ENCODE measurements around the gene LNX2. TPM values are rescaled to one million over a fixed set of nuclear protein-coding genes. Genes with fewer than 3 reads are reported as not detected.
A peak's percentile ranks its signal among the peaks of the same experiment; 100 is the strongest.

Gene LNX2
- total RNA-seq: 11.8 TPM

DNA sequence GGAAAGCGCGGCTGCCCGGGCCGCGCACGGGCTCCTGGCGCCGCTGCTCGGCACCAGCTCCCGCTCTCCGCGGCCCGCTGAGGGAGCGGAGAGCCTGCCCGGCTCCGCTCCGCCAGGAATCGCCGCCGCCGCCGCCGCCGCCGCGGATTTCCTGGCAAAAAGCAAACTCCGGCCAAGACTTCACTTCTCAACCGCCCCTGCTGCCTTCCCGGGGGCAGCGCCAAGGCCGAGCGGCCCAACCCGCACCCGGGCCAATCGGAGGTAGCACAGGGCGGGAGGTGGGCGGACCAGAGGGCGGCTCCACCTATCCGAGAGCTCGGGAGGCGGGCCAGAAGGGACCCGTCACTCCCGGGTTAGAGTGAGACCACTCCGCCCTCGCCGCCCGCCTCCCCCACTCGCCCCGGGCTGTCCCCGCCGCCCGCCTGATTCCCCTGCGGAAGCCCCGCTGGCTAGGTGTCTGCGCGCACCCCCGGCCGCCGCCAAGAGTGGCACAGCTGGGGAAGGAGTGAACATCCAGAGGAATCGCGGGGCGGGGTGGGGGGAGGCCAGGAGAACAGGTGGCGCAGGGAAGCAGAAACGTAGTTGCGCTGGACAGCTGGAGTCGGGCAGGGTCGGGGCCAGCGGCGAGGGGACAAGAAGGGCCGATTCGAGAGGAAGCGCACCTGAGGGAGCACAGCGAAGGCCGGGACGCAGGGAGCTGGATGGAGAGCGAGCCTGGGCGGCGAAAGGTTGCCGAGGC, at the start of gene LNX2:
TSS of gene LNX2 (minus strand) at position 153 of the 739 bp plus-strand sequence. CDS start 38,826 bp downstream, outside the sequence.
- DNase-seq (ENCODE audit: low spot score in 2 of 2) (peak; percentile 96 to 98), FAIRE-seq (no peak)

DNA sequence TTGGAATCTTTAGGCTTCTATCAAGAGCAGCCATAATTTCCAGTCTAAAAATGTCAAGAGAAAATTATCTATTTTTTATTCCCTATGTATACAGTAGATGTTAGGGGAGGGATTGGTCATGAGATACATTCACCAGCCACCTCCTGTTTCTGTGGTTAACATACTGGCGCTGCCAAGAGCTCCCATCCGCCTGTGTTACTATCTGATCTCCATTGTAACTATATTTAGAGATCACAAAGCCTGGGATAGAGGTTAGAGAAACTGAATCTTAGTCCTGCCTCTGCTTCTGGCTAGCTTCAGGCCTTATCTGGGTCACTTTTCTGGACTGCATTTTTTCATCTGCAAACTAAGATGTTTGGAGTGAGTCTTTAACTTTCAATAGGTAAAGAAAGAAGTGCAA, 47.6 kb upstream of the LNX2 start:
- DNase-seq (ENCODE audit: low spot score in 2 of 2) (no peak), FAIRE-seq (no peak)

DNA sequence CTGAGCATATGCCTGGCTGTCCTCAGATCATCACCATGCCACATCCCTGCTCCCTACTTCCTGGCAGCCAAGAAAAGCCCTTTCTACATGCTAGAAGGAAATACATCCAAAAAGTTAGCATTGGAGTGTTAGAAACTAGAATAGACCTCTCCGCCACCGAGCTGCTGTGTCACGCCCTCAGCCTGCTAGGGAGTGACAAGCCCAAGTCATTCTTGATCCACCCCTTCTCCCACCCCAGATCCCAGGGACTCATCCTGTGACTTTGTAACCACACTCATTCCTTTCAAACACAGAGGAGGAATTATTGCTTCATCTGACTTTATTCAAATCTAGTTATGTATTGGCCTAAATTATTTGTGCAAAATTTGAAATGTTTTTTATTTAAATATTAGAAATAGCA, 46.6 kb upstream of the LNX2 start:
- DNase-seq (ENCODE audit: low spot score in 2 of 2) (no peak), FAIRE-seq (no peak)

DNA sequence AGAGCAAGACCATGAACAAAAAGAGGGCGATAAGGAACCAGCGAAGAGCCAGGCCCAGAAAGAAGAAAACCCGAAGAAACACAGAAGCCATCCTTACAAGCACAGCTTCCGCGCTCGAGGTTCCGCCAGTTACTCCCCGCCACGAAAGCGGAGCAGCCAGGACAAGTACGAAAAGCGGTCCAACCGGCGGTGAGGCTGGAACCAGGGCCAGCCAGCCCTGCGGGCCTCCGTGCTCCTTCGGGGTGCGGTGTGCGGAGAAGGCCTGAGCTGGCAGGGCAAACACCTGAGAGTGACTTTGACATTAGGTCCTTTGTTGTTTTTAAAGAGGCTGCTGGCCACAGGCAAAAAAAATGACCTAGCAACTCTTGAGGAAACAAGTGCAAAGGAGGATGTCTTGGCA, 45.4 kb upstream of the LNX2 start:
- DNase-seq (ENCODE audit: low spot score in 2 of 2) (no peak), FAIRE-seq (no peak)

DNA sequence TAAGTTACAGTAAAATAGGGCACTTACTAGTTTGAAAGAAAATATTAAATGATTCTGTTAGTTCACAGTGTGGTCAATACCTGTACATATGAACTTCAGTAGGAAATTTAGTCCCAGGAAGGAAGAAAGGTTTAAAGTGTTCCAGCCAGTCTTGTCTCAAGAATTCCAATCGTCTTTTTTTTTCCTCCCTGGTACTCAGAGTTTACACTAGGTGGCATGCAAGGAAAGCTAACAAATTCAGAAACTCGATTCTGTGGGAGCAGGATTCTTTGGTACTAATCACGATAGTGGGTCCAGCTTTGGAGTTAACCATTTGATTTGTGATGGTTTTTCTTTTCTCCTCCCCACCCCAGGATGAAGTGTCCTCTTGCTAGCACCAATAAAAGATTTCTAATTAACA, 45.0 kb upstream of the LNX2 start:
- no peak for FAIRE-seq
- no peak for DNase-seq (ENCODE audit: low spot score in 2 of 2)

DNA sequence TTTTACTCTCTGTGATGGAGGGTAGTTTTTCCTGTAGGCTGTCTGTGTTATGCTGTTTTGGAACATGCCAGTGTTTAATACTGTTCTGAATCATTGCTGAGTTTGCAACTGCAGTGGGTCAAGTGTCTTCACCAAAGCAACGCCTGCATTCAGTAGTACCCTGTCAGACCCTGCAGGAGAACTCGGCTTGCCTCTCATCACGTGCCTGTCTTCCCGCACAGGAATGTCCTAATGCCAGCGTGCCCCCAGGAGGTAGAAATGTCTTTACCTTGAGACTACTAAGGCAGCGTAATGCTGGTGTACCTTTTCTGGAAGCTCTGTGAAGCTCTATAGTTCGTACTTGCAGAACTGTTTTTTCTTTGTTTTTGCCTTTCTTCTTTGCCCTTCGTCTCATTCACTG, 43.6 kb upstream of the LNX2 start:
- FAIRE-seq: no peak
- DNase-seq (ENCODE audit: low spot score in 2 of 2): no peak

DNA sequence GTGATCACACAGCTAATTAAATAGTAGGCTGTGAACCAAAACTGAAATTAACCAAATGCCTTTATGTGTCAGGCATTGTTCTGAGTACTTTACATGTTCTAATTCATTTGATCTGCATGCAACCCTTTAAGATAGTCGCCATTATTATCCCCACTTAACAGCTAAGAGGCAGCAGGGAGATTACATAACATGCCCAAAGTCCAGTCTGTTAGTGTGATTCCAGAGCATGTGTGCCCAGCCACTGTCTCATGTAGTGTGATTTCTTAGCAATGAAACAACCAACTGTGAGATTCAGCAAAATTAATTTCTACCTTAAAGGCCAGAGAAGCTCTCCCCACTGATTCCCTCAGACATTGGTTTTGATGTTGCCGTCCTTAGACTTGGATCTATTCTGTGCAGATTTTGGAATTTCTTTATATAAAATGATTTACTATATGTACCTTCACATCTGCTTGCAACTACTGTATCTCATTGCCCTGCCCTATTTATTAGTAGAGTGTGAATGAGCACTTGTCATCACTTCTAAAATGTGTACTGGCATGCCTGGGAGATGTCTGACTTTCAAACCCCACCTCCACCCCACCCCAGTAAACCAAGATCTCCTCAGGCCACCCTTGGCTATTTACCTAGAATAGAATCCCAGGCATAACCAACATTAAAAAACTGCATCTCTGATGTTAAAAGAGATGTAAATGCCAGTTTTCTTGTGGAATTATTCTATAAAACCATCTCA, 42.6 kb upstream of the LNX2 start:
- no peak for DNase-seq (ENCODE audit: low spot score in 2 of 2)
- FAIRE-seq: no peak

DNA sequence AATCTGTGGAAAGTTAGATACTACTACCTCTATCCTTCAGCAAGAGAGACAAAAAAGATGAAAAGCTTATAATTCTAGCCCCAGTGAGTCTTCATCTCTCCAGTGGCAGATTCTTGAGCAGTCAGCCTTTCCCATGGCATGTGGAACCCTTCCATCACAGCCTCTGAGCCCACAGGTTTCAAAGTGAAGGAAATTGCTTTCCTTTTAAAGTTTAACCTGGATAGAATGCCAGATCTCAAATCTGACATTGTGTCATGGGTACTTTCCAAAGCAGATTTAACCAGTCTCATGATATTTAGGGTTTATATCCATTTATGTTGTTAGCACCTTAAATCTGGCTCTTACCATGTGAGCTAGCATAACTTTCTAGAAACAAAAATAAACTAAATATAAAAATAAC, 40.7 kb upstream of the LNX2 start:
- FAIRE-seq (no peak), DNase-seq (ENCODE audit: low spot score in 2 of 2) (no peak)

DNA sequence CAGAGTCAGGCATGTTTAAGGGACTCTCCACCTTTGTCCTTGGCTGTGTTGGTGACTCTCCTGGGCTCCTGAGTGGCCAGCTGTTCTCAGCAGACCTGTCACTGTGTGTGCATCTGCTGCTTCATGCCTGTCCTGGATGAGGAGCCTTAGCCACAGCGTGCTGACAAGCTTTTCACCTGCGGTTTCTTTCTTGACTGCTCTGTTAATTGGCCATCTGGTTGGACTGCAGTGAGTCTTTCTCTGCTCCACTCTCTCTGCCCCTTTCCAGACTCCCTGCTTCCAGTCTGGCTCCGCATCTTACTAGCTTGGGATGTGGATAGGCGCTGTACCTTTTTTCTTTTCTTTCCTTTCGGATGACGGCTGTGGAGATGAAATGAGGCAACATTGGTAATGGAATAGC, 40.2 kb upstream of the LNX2 start:
- DNase-seq (ENCODE audit: low spot score in 2 of 2) (no peak), FAIRE-seq (no peak)

DNA sequence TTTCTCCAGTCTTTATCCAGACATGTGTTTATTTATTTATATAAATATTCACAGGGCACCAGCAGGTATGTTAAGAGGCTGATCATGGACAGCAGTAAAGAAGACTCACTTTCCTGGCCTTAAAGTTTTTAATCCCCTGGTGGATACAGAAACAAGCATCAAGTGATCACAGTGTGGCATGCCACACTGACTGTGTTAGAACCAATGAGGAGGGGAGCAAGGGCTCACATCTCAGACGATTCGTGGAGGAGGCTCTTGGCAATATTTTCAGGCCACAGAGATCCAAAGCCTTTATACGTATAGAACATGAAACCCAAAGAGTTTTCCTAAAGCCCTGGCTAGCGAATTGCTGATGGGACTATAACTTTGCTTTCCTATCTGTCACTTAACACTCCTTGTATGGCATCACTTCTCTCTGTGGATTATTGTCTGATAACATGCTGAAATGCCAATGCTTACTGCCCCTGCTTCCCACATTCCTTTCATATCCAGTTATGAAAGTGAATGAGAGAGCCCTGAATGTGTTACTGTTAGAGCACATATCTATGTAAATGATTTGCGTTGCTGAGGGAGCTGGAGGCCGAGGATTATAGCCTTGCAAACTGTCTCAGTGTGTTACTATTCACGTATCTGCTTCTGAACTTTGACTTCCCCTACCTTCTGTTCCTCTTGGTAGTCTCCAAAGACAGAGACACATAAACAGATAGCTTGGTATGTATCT, 39.0 kb upstream of the LNX2 start:
- FAIRE-seq (no peak), DNase-seq (ENCODE audit: low spot score in 2 of 2) (no peak)

DNA sequence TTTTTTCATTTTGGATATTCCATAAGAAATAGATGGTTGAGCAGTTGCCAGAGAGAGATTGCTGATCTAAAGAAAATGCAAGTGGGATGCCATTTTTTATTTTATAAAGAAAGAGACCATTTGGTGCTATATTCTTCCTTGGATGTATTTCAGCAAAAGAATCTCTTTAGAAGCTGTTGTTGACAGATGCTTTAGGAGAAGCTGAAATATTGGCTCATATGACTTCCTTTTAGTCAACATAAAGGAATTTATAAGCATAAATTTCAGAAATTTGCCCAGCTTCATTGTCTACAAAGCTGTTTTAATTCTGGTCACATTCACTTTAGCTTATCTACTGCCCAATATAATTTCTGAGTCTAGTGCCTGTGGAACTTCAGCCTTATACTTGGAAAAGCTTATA, 38.2 kb upstream of the LNX2 start:
- FAIRE-seq (no peak), DNase-seq (ENCODE audit: low spot score in 2 of 2) (no peak)

DNA sequence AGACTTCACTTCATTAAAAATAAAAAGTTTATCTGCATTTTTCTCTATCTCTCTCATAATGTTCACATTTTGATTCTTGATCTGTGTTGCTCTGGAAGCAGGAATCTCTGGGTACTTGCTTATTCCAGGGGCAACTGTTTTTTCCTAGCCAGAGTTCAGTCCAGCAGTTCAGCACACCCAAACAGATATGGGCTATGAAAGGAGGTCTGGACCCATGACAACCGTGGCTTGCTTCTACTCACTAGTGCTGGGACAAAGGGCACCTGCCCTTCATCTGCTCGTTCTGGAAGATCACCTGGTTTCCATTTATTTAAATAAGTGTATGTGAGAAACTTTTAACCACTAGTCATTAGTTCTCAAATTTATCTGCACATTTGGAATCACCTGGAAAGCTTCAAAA, 37.4 kb upstream of the LNX2 start:
- DNase-seq (ENCODE audit: low spot score in 2 of 2): no peak
- no peak for FAIRE-seq

DNA sequence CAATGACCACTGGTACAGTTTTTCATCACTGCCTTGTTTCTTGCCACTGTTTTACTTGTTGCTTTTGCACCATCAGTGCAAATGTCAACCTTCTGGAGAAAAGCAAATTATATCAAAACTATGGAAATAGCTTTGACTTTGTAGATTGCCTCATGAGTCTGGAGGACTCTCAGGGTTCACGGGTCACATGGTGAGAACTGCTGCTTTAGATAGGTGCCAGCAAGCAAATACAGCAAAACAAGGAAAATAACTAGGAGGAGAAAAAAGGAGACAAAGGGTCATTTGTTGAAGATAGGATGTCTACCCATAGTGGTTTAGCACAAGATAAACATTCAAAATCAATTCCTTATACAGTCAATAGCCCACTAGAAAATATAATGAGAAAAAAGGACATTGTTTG, 34.5 kb upstream of the LNX2 start:
- FAIRE-seq (no peak), DNase-seq (ENCODE audit: low spot score in 2 of 2) (no peak)

DNA sequence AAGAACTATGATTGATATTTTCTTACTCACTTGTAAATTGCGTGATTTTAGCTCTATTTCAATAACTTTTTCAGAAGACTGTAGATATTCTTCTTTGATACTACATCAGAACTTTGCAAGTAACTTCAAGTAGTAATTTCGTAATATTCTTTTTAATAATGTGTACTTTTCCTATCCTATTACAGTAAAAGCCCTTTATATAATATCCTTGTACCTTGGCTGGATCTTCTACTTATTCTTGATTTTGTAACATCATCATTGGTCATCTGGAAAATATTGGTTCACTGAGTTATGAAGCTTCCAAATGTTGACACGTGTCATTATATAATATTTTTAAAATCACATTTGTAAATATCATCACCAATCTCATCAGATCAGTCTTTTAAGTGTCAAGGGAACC, 33.7 kb upstream of the LNX2 start:
- DNase-seq (ENCODE audit: low spot score in 2 of 2): no peak
- no peak for FAIRE-seq

DNA sequence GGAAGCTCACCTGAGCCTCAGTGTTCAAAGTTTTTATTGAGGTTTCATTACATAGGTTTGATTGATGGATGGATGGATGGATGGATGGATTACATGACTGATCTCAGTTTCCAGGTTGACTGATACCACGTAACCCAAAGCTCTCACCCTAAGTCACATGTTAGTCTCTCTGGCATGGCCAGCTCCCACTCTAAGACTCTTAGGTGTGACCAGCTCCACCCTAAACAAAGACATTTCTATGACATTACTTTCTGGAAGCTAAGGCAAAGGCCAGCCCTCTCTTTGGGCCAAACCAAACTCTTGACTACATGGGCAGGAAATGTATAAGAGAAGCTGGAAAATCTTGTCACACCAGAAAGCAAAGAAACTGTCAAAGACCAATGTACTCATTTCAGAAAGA, 30.0 kb upstream of the LNX2 start:
- no peak for FAIRE-seq
- DNase-seq (ENCODE audit: low spot score in 2 of 2): no peak

DNA sequence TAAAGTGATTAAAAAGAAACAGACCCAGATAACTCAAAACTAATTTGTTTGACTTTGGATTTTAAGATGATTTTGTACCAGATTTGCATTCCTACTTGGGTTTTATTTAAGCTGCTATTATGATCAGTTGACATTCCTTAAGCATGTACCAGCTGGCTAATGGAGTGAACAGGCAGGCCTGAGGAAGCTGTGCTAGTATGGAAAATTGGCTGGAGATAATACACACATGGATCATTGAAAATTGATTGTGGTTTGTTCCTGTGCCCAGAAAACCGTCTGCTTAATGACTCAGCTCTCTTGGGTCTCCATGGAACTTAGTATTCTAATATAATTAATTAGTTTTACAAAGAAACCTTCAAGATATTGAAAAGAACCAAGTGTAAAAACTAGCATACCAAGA, 24.0 kb upstream of the LNX2 start:
- FAIRE-seq: no peak
- no peak for DNase-seq (ENCODE audit: low spot score in 2 of 2)

DNA sequence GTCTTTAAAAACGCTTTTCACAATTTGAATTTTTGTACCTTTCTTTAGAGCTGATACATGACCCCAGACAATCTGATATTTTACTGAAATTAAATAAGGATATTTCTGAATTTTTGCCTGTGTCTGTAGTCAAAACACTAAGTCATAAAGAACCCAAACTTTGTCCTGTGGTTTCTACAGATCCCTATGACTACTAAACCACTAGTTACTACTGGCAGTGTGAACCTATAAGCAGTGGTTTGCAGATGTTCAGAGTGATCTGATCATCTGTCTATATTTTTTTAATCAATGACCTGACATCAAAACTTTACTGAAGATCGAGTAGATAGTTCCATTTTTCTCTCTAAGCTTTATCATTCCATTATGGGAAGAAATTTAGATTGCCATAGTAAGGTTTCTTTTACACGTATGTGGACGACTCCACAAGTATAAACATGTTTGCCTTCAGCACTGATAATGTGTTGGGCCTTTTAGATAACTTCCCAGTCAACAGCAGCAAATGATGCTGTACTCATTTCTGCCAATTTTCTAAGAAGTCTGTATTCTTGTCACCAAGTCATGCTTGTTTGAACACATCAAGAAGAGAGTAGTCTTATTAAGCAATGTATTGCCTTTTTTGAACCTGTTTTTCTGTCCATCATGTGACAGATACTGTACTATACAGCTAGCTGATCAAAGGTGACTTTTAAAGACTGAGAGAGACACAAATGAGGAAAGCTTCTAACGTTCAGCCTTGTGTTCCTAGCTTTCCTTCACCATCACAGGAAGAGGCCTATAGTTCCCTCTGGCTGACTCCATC, 23.2 kb upstream of the LNX2 start:
- FAIRE-seq: no peak
- DNase-seq (ENCODE audit: low spot score in 2 of 2): no peak

DNA sequence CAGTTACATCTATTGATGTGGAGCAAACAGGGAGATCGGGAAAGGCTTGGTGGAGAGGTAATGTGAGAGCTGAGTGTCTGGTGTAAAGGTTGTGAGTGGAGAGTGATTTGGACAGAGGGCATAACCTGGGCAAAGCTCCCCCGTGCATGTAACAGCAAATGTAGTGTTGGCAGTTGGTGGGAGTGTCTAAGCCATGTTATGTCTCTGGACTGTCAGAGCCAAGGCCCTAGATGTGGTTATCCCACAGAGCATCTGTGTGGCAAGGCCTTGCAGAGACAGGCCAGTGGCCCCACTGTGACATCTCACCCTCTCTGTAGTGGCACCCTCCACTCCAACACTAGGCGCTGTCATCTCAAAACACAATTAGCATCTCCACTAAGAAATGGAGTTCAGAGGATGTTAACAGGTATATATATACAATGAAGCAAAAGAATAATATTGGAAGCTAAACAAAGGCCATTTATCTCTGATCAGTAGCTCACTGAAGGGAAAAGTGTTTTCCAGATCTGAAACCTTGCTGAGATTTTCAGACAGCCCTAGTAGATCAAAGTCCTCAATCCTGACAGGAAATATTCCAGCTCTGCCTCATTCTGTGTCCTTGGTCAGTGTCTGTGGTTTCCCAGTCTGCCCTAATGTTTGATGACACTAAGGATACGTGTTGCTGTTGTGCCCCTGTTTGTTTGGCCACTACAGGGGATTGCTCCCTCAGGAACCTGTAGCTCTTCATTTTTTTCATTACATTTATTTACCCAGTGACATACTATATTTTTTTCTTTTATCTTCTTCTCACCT, 21.6 kb upstream of the LNX2 start:
- no peak for DNase-seq (ENCODE audit: low spot score in 2 of 2)

DNA sequence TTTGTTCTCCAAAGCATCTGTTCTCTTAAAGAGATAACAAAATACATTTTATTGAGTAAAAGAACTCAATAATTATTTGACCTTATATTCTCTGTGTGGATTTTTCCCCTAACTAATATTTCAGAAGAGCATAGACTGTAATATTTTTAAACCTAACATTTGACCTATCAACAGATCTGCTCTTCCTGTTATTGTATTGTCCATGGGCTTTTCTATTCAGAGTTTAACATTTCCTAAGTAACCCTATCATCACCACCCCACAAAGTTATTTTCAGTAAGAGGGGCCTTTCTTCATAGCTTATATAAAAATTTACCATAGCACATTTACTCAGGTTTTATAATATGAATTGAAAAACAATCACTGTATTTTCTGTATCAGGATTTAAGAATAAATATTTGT, 18.9 kb upstream of the LNX2 start:
- no peak for DNase-seq (ENCODE audit: low spot score in 2 of 2)
- no peak for FAIRE-seq

More for the DNA sequence above, 21.6 kb upstream of the LNX2 start:
- FAIRE-seq: no peak

DNA sequence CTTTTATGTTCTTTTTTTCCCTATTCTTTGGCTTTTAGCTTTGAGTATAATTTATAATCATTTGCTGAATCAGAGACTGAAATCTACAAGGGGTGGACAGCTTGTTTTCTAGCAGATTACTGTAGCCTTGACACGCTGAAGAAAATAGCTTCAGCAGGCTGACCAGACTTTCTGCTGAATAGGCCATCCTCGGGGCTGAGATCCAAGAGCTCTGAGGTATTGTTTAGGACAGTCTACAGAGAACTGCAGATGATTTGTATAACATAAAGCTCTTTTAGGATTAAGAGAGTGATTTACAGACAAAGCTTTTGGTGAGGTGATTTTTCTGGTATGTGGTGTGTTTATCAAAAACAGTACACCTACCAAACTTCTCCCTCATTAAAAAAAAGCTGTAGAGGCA, 18.2 kb upstream of the LNX2 start:
- no peak for FAIRE-seq
- DNase-seq (ENCODE audit: low spot score in 2 of 2): no peak

All from frontal cortex (tissue), 4 donors.